Calu3 (cell line): ENCODE results near the gene MSL3B.

ENCODE experiments used
- BruUV-seq: library from RNA; stranded (reverse); fragments of 400-500 nt; replicated peaks from 2 replicates; lab custom pipeline; 2021; lab: Mats Ljungman, UMichigan
- CTCF ChIA-PET: fragments of 300-600 bp; sonication (Branson Sonifier 250); formaldehyde crosslinking; loops from one replicate; lab custom pipeline; 2022; ENCODE audit warnings: antibody characterized with exemption; lab: Charles Lee
- DNase-seq: peaks from one replicate; pipeline ENCODE4 v3.0.0; 2022
- H3K27ac Mint-ChIP-seq: one replicate; pipeline ENCODE4 v1.8.0; 2022; ENCODE audit warnings: mixed read lengths; ENCODE audit not compliant: unreplicated experiment
- H3K27me3 Mint-ChIP-seq: one replicate; pipeline ENCODE4 v1.8.0; 2022; ENCODE audit warnings: mixed read lengths; ENCODE audit not compliant: unreplicated experiment
- H3K36me3 Mint-ChIP-seq: one replicate; pipeline ENCODE4 v1.8.0; 2022; ENCODE audit warnings: mild to moderate bottlenecking, moderate library complexity, mixed read lengths; ENCODE audit not compliant: insufficient read depth, unreplicated experiment
- H3K4me1 Mint-ChIP-seq: one replicate; pipeline ENCODE4 v1.8.0; 2022; ENCODE audit warnings: mild to moderate bottlenecking, low read depth, mixed read lengths; ENCODE audit not compliant: unreplicated experiment
- H3K4me3 Mint-ChIP-seq: one replicate; pipeline ENCODE4 v1.8.0; 2022; ENCODE audit warnings: mild to moderate bottlenecking, low read depth, moderate library complexity, mixed read lengths; ENCODE audit not compliant: unreplicated experiment
- H3K9me3 Mint-ChIP-seq: one replicate; pipeline ENCODE4 v1.8.0; 2022; ENCODE audit warnings: low read depth, mixed read lengths; ENCODE audit not compliant: unreplicated experiment
- CTCF ChIP-seq: fragments of 200-600 bp; IDR thresholded peaks from one replicate; pipeline ENCODE4 v1.8.0; 2022; ENCODE audit warnings: antibody characterized with exemption; ENCODE audit not compliant: unreplicated experiment
- intact Hi-C: fragments of 100-400 bp; cut with micrococcal nuclease; formaldehyde crosslinking; loops from one replicate; pipeline ENCODE4 v1.10.0; 2022; ENCODE audit not compliant: unreplicated experiment

The MSL3B gene

GRCh38 chr2:233845301-233846060, 22.7 kb downstream of the MSL3B start:
- no peak for TF ChIP-seq CTCF
- Mint-ChIP-seq H3K27ac (no peak overlapping the region), H3K9me3 (no peaks in the 10 kb centered on the region), H3K4me1 (peaks cover 27% of the 10 kb centered on the region), H3K4me3 (no peak overlapping the region), H3K36me3 (peaks cover 71% of the 10 kb centered on the region), H3K27me3 (no peaks in the 10 kb centered on the region)
- CTCF ChIA-PET = no interaction called here
- no TSS peak for BruUV-seq
- intact Hi-C loops = no loop called here
- DNase-seq = no peak

- peaks cover 71% of the 10 kb centered on the region for H3K36me3 Mint-ChIP-seq
- no peak overlapping the region for H3K4me3 Mint-ChIP-seq
- H3K4me1 Mint-ChIP-seq = peaks cover 33% of the 10 kb centered on the region
- TF ChIP-seq CTCF = no peak
- BruUV-seq = no TSS peak
- no peak for DNase-seq
- H3K9me3 Mint-ChIP-seq = no peaks in the 10 kb centered on the region
- H3K27me3 Mint-ChIP-seq = no peaks in the 10 kb centered on the region
- intact Hi-C loops = no loop called here
- H3K27ac Mint-ChIP-seq = no peak overlapping the region
- CTCF ChIA-PET = no interaction called here
These were observed 23.4 kb downstream of the MSL3B start for GRCh38 chr2:233844836-233845235.

- intact Hi-C loops = no loop called here
- no peak overlapping the region for H3K27ac Mint-ChIP-seq
- CTCF ChIA-PET = no interaction called here
- H3K4me3 Mint-ChIP-seq = no peak overlapping the region
- H3K27me3 Mint-ChIP-seq = no peaks in the 10 kb centered on the region
- H3K9me3 Mint-ChIP-seq = no peaks in the 10 kb centered on the region
- DNase-seq = no peak
- peaks cover 72% of the 10 kb centered on the region for H3K36me3 Mint-ChIP-seq
- no TSS peak for BruUV-seq
- peaks cover 39% of the 10 kb centered on the region for H3K4me1 Mint-ChIP-seq
- TF ChIP-seq CTCF = no peak
These were observed 23.9 kb downstream of the MSL3B start for GRCh38 chr2:233844064-233844807.

- peaks cover 42% of the 10 kb centered on the region for H3K4me1 Mint-ChIP-seq
- peaks cover 82% of the 10 kb centered on the region for H3K36me3 Mint-ChIP-seq
- intact Hi-C loops = no loop called here
- no peak overlapping the region for H3K27ac Mint-ChIP-seq
- TF ChIP-seq CTCF = no peak
- no peaks in the 10 kb centered on the region for H3K9me3 Mint-ChIP-seq
- DNase-seq = no peak
- H3K4me3 Mint-ChIP-seq = no peak overlapping the region
- TSS peak; percentile 31 for BruUV-seq
- CTCF ChIA-PET = no interaction called here
- no peaks in the 10 kb centered on the region for H3K27me3 Mint-ChIP-seq
These were observed 27.0 kb downstream of the MSL3B start for GRCh38 chr2:233841183-233841582.
